ENCODE results near the gene EFNA2.
A peak's percentile ranks its signal among the peaks of the same experiment; 100 is the strongest.
"Not testable (repeated sequence)": the region's sequence is repeated elsewhere in the genome, so short reads cannot be mapped to it uniquely, and the experiment has no call there.

EFNA2 gene

GRCh38 chr19:1300744-1301490 is 15.2 kb downstream of the EFNA2 start:
- DNase-seq, result no peak

- DNase-seq, result no peak
These were observed 17.0 kb downstream of the EFNA2 start for GRCh38 chr19:1302533-1303239.

- no peak for DNase-seq
These were observed 18.7 kb downstream of the EFNA2 start for GRCh38 chr19:1304197-1304924.

GRCh38 chr19:1305354-1305753 is 19.7 kb downstream of the EFNA2 start:
- DNase-seq, result not testable (repeated sequence)

- DNase-seq, result no peak
These were observed 21.6 kb downstream of the EFNA2 start for GRCh38 chr19:1307320-1307719.

- no peak for DNase-seq
These were observed 22.2 kb downstream of the EFNA2 start for GRCh38 chr19:1307755-1308303.

- DNase-seq, result no peak
These were observed 23.0 kb downstream of the EFNA2 start for GRCh38 chr19:1308718-1309117.

GRCh38 chr19:1309977-1310852 is 24.5 kb downstream of the EFNA2 start:
- no peak for DNase-seq

- no peak for DNase-seq
These were observed 25.1 kb downstream of the EFNA2 start for GRCh38 chr19:1310853-1311180.

- DNase-seq, result no peak
These were observed 25.9 kb downstream of the EFNA2 start for GRCh38 chr19:1311543-1312091.

GRCh38 chr19:1312767-1313694 is 27.4 kb downstream of the EFNA2 start:
- DNase-seq, result no peak

GRCh38 chr19:1313695-1314613 is 28.3 kb downstream of the EFNA2 start:
- DNase-seq, result no peak

GRCh38 chr19:1315470-1316166 is 29.9 kb downstream of the EFNA2 start:
- peak; percentile 31 for DNase-seq

- no peak for DNase-seq
These were observed 30.8 kb downstream of the EFNA2 start for GRCh38 chr19:1316466-1316865.

- DNase-seq, result no peak
These were observed 31.8 kb downstream of the EFNA2 start for GRCh38 chr19:1317274-1318003.

GRCh38 chr19:1318678-1319471 is 33.2 kb downstream of the EFNA2 start:
- no peak for DNase-seq

- DNase-seq, result not testable (repeated sequence)
These were observed 34.6 kb downstream of the EFNA2 start for GRCh38 chr19:1320282-1320650.

GRCh38 chr19:1321539-1321938 is 35.9 kb downstream of the EFNA2 start:
- DNase-seq, result no peak

Data from GDM1 (cell line).